Neuronal stem cell (in vitro differentiated cells): ENCODE results near the gene TPSG1.

ENCODE experiments used
- DNase-seq: peaks from one replicate; pipeline ENCODE4 v3.0.0-alpha.2; 2013; ENCODE audit warnings: low spot score
- H2AFZ ChIP-seq: one replicate; pipeline ENCODE4 v1.6.1; 2013; ENCODE audit warnings: mild to moderate bottlenecking, low read length, inconsistent platforms
- H2AK5ac ChIP-seq: 2 replicates; pipeline ENCODE4 v1.6.1; 2013; ENCODE audit warnings: low read depth, mild to moderate bottlenecking, inconsistent platforms, low read length, moderate library complexity, mixed read lengths
- H2BK120ac ChIP-seq: 2 replicates; pipeline ENCODE4 v1.6.1; 2013; ENCODE audit warnings: low read depth, mild to moderate bottlenecking, inconsistent platforms, low read length, moderate library complexity, mixed read lengths
- H2BK12ac ChIP-seq: one replicate; pipeline ENCODE4 v1.6.1; 2013; ENCODE audit warnings: low read length, inconsistent platforms
- H2BK15ac ChIP-seq: 2 replicates; pipeline ENCODE4 v1.6.1; 2013; ENCODE audit warnings: mild to moderate bottlenecking, low read length, inconsistent platforms, mixed read lengths
- H2BK5ac ChIP-seq: one replicate; pipeline ENCODE4 v1.6.1; 2013; ENCODE audit warnings: inconsistent platforms, mild to moderate bottlenecking, low read length, moderate library complexity
- H3K14ac ChIP-seq: one replicate; pipeline ENCODE4 v1.6.1; 2013; ENCODE audit warnings: low read length, inconsistent platforms
- H3K18ac ChIP-seq: 2 replicates; pipeline ENCODE4 v1.6.1; 2013; ENCODE audit warnings: low read length, inconsistent platforms
- H3K23ac ChIP-seq: 2 replicates; pipeline ENCODE4 v1.6.1; 2013; ENCODE audit warnings: low read depth, mild to moderate bottlenecking, mixed read lengths, low read length, inconsistent platforms; ENCODE audit not compliant: poor library complexity
- H3K27ac ChIP-seq: replicated peaks from 3 replicates; pipeline ENCODE4 v1.5.1; 2013; ENCODE audit warnings: low read length, inconsistent platforms
- H3K27me3 ChIP-seq, 3 experiments: 2 replicates each; pipeline ENCODE4 v1.6.1; 2013; ENCODE audit warnings: low read length in 3 of 3, mild to moderate bottlenecking in 2 of 3, inconsistent platforms in 1 of 3, low read depth in 1 of 3, mixed read lengths in 1 of 3, moderate library complexity in 1 of 3; ENCODE audit not compliant: control insufficient read depth in 3 of 3, insufficient read depth in 3 of 3
- H3K36me3 ChIP-seq, 2 donors: replicated peaks in 1 of 2; 2 replicates each; pipeline ENCODE4 v1.6.1; 2013; ENCODE audit warnings: low read length in 2 of 2; ENCODE audit not compliant: control insufficient read depth in 2 of 2, insufficient read depth in 2 of 2
- H3K4ac ChIP-seq: 2 replicates; pipeline ENCODE4 v1.6.1; 2013; ENCODE audit warnings: inconsistent platforms, mild to moderate bottlenecking, low read length, moderate library complexity
- H3K4me1 ChIP-seq, 2 donors: 1 replicate in 1 of 2; 2 replicates in 1 of 2; pipeline ENCODE4 v1.6.1; 2013; ENCODE audit warnings: low read length in 2 of 2, low read depth in 1 of 2; ENCODE audit not compliant: control insufficient read depth in 2 of 2, insufficient read depth in 1 of 2
- H3K4me2 ChIP-seq: one replicate; pipeline ENCODE4 v1.6.1; 2013; ENCODE audit warnings: mild to moderate bottlenecking, low read length, inconsistent platforms; ENCODE audit not compliant: insufficient read depth, poor library complexity, severe bottlenecking
- H3K4me3 ChIP-seq, 2 donors: 2 replicates each; pipeline ENCODE4 v1.5.1; 2013; ENCODE audit warnings: low read length in 2 of 2, mild to moderate bottlenecking in 2 of 2, inconsistent platforms in 1 of 2, moderate library complexity in 1 of 2
- H3K79me1 ChIP-seq: one replicate; pipeline ENCODE4 v1.6.1; 2013; ENCODE audit warnings: low read depth, mild to moderate bottlenecking, inconsistent platforms, low read length, moderate library complexity
- H3K9ac ChIP-seq: one replicate; pipeline ENCODE4 v1.6.1; 2013; ENCODE audit warnings: mild to moderate bottlenecking, low read depth, low read length, inconsistent platforms; ENCODE audit not compliant: poor library complexity
- H3K9me3 ChIP-seq, 2 donors: replicated peaks in 1 of 2; 2 replicates each; pipeline versions ENCODE3 to v1.6.1; 2013; ENCODE audit warnings: low read length in 2 of 2, mild to moderate bottlenecking in 2 of 2, inconsistent platforms in 1 of 2, low read depth in 1 of 2, mixed read lengths in 1 of 2, moderate library complexity in 1 of 2; ENCODE audit not compliant: control insufficient read depth in 2 of 2, insufficient read depth in 1 of 2
- H4K8ac ChIP-seq: one replicate; pipeline ENCODE4 v1.6.1; 2013; ENCODE audit warnings: low read depth, mild to moderate bottlenecking, inconsistent platforms, low read length, moderate library complexity
- H4K91ac ChIP-seq: one replicate; pipeline ENCODE4 v1.6.1; 2013; ENCODE audit warnings: low read length, low read depth, mild to moderate bottlenecking, inconsistent platforms; ENCODE audit not compliant: poor library complexity
- WGBS, 2 donors: extraction: QIAGEN DNeasy Blood & Tissue Kit; methylation state at CpG; one replicate each; pipeline ENCODE4 v1.1.7; 2013; ENCODE audit warnings: missing lambda C conversion rate in 2 of 2, mixed read lengths in 1 of 2; ENCODE audit not compliant: insufficient read length in 2 of 2, insufficient replicate concordance in 1 of 2; ENCODE audit errors: extremely low coverage in 2 of 2; 5-methylcytosine and 5-hydroxymethylcytosine counted together

The TPSG1 gene

GRCh38 chr16:1206326-1206725 is 18.7 kb downstream of the TPSG1 start:
- Histone ChIP-seq H3K27me3 (no peaks in the 10 kb centered on the region), H3K4me3 (no peak overlapping the region), H3K4ac (no peak overlapping the region), H3K18ac (no peak overlapping the region), H3K23ac (no peak overlapping the region), H2BK12ac (no peak overlapping the region), H2AK5ac (no peak overlapping the region), H3K79me1 (no peaks in the 10 kb centered on the region), H3K4me1 (no peaks in the 10 kb centered on the region), H2BK5ac (no peak overlapping the region), H2AFZ (no peak overlapping the region), H2BK15ac (no peak overlapping the region), H3K9ac (no peak overlapping the region), H3K14ac (no peak overlapping the region), H3K9me3 (no peaks in the 10 kb centered on the region), H3K4me2 (no peak overlapping the region), H4K91ac (no peak overlapping the region), H3K36me3 (peaks cover 5 to 44% of the 10 kb centered on the region in 2 donors), H2BK120ac (no peak overlapping the region), H4K8ac (no peak overlapping the region), H3K27ac (no peak overlapping the region)
- DNase-seq: no peak
- no CpG with 5 or more reads among the region's 9 CpGs for WGBS, 2 donors

DNA sequence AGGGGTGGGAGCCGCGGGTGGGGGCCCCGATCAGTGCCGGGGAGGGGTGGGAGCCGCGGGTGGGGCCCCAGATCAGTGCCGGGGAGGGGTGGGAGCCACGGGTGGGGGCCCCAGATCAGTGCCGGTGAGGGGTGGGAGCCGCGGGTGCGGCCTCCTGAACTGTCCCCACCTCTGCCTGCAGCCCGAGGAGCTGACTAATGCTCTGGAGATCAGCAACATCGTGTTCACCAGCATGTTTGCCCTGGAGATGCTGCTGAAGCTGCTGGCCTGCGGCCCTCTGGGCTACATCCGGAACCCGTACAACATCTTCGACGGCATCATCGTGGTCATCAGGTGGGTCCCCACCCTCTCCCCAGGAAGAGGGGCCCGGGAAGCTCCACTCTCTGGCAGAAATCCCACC is 20.1 kb downstream of the TPSG1 start:
- Histone ChIP-seq H3K4me1 (no peaks in the 10 kb centered on the region), H3K36me3 (peaks cover 5 to 43% of the 10 kb centered on the region in 2 donors), H3K4ac (no peak overlapping the region), H3K23ac (no peak overlapping the region), H3K79me1 (no peaks in the 10 kb centered on the region), H3K4me2 (no peak overlapping the region), H2BK120ac (no peak overlapping the region), H2BK12ac (no peak overlapping the region), H3K27me3 (no peaks in the 10 kb centered on the region), H2BK15ac (no peak overlapping the region), H4K8ac (no peak overlapping the region), H3K27ac (no peak overlapping the region), H3K9me3 (no peaks in the 10 kb centered on the region), H2BK5ac (no peak overlapping the region), H4K91ac (no peak overlapping the region), H3K4me3 (no peak overlapping the region), H3K18ac (no peak overlapping the region), H2AK5ac (no peak overlapping the region), H2AFZ (no peak overlapping the region), H3K9ac (no peak overlapping the region), H3K14ac (no peak overlapping the region)
- WGBS, 2 donors: no CpG with 5 or more reads among the region's 21 CpGs
- no peak for DNase-seq

DNA sequence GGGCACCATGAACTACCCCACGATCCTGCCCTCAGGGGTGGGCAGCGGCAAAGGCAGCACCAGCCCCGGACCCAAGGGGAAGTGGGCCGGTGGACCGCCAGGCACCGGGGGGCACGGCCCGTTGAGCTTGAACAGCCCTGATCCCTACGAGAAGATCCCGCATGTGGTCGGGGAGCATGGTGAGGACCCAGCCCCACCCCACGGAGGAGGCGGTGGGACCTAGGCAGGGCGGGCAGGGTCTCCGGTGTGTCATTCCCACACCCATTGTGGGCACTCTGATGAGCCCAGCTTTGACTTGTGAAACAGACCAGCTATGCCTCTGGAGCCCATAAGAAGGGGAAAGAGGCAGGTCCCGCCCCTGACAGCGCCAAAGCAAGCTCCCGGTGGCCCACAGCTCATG is 22.8 kb downstream of the TPSG1 start:
- H2AK5ac ChIP-seq: no peak overlapping the region
- peaks cover 4 to 28% of the 10 kb centered on the region in 2 donors for H3K36me3 ChIP-seq
- H3K14ac ChIP-seq: no peak overlapping the region
- no peak overlapping the region for H4K8ac ChIP-seq
- no peak overlapping the region for H2BK5ac ChIP-seq
- no peak overlapping the region for H3K4me3 ChIP-seq
- H4K91ac ChIP-seq: no peak overlapping the region
- DNase-seq: no peak
- no peak overlapping the region for H3K4ac ChIP-seq
- no peak overlapping the region for H3K27ac ChIP-seq
- no peaks in the 10 kb centered on the region for H3K9me3 ChIP-seq
- H3K4me2 ChIP-seq: no peak overlapping the region
- H3K9ac ChIP-seq: no peak overlapping the region
- H2BK120ac ChIP-seq: no peak overlapping the region
- peaks cover 0 to 5% of the 10 kb centered on the region in 2 donors for H3K4me1 ChIP-seq
- no peak overlapping the region for H2BK12ac ChIP-seq
- no peak overlapping the region for H3K18ac ChIP-seq
- H2BK15ac ChIP-seq: no peak overlapping the region
- no peak overlapping the region for H2AFZ ChIP-seq
- WGBS, 2 donors: no CpG with 5 or more reads among the region's 18 CpGs
- no peaks in the 10 kb centered on the region for H3K27me3 ChIP-seq
- H3K79me1 ChIP-seq: peaks cover 4% of the 10 kb centered on the region
- H3K23ac ChIP-seq: no peak overlapping the region

DNA sequence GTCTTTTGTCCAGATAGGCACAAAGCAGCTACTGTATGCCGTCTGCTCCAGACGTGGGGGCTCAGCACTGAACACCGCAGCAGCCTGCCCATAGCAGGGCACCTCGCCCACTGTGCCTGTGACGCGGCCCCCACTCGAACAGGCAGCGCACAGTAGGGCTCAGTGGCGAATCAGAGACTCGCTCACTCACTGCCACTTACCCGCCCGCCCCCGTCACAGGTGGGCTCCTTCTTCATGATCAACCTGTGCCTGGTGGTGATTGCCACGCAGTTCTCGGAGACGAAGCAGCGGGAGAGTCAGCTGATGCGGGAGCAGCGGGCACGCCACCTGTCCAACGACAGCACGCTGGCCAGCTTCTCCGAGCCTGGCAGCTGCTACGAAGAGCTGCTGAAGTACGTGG is 23.6 kb downstream of the TPSG1 start:
- WGBS, 2 donors: no CpG with 5 or more reads among the region's 25 CpGs
- H4K91ac ChIP-seq: no peak overlapping the region
- no peak overlapping the region for H2BK15ac ChIP-seq
- peaks cover 0 to 28% of the 10 kb centered on the region in 2 donors for H3K36me3 ChIP-seq
- H3K23ac ChIP-seq: no peak overlapping the region
- no peak overlapping the region for H3K9ac ChIP-seq
- no peak overlapping the region for H3K4ac ChIP-seq
- H3K27me3 ChIP-seq: no peaks in the 10 kb centered on the region
- no peak overlapping the region for H2BK5ac ChIP-seq
- H3K4me2 ChIP-seq: no peak overlapping the region
- no peak overlapping the region for H2BK120ac ChIP-seq
- no peak overlapping the region for H2BK12ac ChIP-seq
- H2AFZ ChIP-seq: no peak overlapping the region
- H4K8ac ChIP-seq: no peak overlapping the region
- no peak overlapping the region for H2AK5ac ChIP-seq
- H3K79me1 ChIP-seq: peaks cover 9% of the 10 kb centered on the region
- no peak for DNase-seq
- H3K27ac ChIP-seq: no peak overlapping the region
- H3K18ac ChIP-seq: no peak overlapping the region
- H3K4me1 ChIP-seq: peaks cover 0 to 9% of the 10 kb centered on the region in 2 donors
- no peaks in the 10 kb centered on the region for H3K9me3 ChIP-seq
- H3K14ac ChIP-seq: peak overlapping the region; percentile 71
- H3K4me3 ChIP-seq: no peak overlapping the region
